BE2C (cell line): ENCODE data around the gene DAD1.

Source experiments
- DNase-seq: peaks from one replicate; pipeline ENCODE4 v3.0.0-alpha.2; 2020
- H3K27me3 ChIP-seq: fragments of 250-450 bp; sonication (Bioruptor Pico); 2 replicates; pipeline ENCODE4 v1.5.1; 2020; ENCODE audit warnings: mild to moderate bottlenecking
- H3K36me3 ChIP-seq: fragments of 250-450 bp; sonication (Bioruptor Pico); 2 replicates; pipeline ENCODE4 v1.5.1; 2020; ENCODE audit warnings: mild to moderate bottlenecking
- H3K4me1 ChIP-seq: fragments of 250-450 bp; sonication (Bioruptor Pico); 2 replicates; pipeline ENCODE4 v1.5.1; 2020
- H3K4me3 ChIP-seq: 2 replicates; pipeline ENCODE4 v1.5.1; 2011; ENCODE audit warnings: low read depth, low read length
- H3K9me3 ChIP-seq: fragments of 250-450 bp; sonication (Bioruptor Pico); 2 replicates; pipeline ENCODE4 v1.5.1; 2020
- CTCF ChIP-seq: IDR thresholded peaks from 2 replicates; pipeline ENCODE4 v1.5.1; 2012; ENCODE audit warnings: mild to moderate bottlenecking, low read depth, low read length

The DAD1 gene

DNA sequence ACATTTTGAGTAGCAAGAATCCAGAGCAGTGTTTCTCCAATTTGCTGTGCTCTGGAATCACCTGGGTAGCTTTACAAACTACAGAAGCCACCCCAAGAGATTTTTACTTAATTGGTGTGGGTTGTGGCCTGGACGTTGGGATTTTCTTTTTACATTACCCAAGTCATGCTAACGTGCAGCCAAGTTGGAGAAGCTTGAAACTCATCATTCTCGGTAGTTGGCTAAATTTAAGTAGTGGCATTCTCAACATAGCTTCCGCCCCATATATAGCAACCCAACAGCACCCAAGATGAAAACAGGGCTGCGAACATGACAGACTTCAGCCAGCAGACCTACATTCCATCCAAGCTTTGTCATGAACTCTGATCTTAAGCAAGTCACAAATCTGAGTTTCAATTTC, 25.0 kb downstream of the DAD1 start:
- no peaks in the 10 kb centered on the region for H3K9me3 ChIP-seq
- no peak for DNase-seq
- peaks cover 6% of the 10 kb centered on the region; the same call in 1 of the 2 replicates for H3K4me1 ChIP-seq
- no peak overlapping the region for H3K4me3 ChIP-seq
- H3K27me3 ChIP-seq: no peaks in the 10 kb centered on the region
- no peak for TF ChIP-seq CTCF
- H3K36me3 ChIP-seq: peaks cover 6% of the 10 kb centered on the region

DNA sequence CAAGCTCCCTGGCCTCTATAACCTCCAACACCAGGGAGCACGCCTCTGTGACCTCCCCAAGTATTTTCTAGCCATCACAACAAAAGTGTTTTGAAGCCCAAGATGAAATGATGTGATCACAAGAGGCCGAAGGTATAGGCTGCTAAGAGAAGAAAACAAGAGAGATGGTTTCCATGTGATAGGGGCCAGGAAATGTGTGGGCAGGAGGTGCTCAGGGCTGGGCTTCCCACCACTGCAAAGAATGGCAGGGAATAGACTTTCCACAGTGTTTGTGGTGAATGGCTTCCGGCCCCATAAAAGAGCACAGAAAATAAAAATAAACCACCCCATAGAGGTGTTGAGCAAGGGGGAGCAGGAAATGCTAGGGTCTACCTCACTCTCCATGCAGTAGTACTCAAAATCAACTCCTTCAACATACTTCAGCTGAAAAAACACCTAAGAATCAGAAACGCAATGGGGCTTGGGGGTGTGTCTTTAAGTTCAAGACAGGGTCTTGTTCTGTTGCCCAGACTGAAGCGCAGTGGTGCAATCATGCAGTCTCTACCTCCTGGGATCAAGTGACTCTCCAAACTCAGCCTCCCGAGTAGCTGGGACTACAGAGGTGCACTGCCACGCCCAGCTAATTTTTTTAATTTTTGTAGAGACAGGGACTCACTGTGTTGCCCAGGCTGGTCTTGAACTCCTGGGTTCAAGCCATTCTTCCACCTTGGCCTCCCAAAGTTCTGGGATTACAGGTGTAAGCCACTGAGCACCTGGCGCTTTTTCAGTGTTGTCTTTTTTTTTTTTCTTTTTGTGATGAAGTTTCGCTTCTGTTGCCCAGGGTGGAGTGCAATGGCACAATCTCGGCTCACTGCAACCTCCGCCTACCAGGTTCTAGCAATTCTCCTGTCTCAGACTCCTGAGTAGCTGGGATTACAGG, 27.1 kb downstream of the DAD1 start:
- Histone ChIP-seq H3K4me1 (peaks cover 6% of the 10 kb centered on the region; the same call in 1 of the 2 replicates), H3K36me3 (peaks cover 6% of the 10 kb centered on the region), H3K4me3 (no peak overlapping the region), H3K9me3 (no peaks in the 10 kb centered on the region), H3K27me3 (no peaks in the 10 kb centered on the region)
- no peak for DNase-seq
- TF ChIP-seq CTCF: no peak

GRCh38 chr14:22561366-22561660, 27.7 kb downstream of the DAD1 start:
- peaks cover 10% of the 10 kb centered on the region for H3K4me1 ChIP-seq
- no peak for TF ChIP-seq CTCF

DNA sequence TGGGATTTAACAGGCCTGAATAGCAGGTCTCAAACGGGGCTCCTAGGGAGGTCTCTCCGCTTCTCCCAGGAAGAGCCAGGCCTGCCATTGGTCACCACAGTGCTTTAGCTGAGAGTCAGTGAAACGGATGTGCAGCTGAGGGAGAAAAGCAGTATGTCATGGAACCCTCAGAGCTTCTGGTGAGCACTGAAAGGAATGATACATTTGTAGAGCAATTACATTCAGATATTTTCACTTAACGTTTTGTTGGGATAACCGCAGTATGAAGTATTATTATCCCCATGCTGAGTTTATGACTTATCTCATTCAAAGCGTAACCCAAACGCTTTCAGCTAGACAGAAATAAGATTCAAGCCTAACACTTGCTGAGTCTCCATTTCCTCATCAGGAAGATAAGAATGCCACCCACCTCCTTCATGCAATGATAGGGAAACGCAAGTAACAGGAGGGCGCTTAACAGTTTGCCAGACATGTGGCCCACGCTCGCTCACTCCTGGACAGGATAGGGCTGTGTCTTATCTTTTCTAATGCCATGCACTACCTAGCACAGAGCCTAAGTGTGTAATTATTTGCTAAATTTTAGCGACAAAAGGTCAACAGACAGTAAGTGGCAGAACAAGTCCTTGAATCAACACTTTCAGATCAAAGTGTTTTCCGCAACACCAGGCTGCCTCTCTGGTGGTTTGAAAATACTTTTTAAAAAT, 28.2 kb downstream of the DAD1 start:
- H3K9me3 ChIP-seq: no peaks in the 10 kb centered on the region
- H3K36me3 ChIP-seq: peaks cover 6% of the 10 kb centered on the region
- peaks cover 10% of the 10 kb centered on the region for H3K4me1 ChIP-seq
- no peaks in the 10 kb centered on the region for H3K27me3 ChIP-seq
- TF ChIP-seq CTCF: no peak
- no peak overlapping the region for H3K4me3 ChIP-seq
- DNase-seq: no peak

More at GRCh38 chr14:22561366-22561660, 27.7 kb downstream of the DAD1 start:
- Histone ChIP-seq H3K9me3 (no peaks in the 10 kb centered on the region), H3K36me3 (peaks cover 6% of the 10 kb centered on the region), H3K27me3 (no peaks in the 10 kb centered on the region), H3K4me3 (no peak overlapping the region)
- DNase-seq: no peak

GRCh38 chr14:22559041-22559440, 30.0 kb downstream of the DAD1 start:
- Histone ChIP-seq H3K36me3 (no peaks in the 10 kb centered on the region; the same call in 1 of the 2 replicates), H3K4me3 (no peak overlapping the region), H3K27me3 (no peaks in the 10 kb centered on the region), H3K9me3 (no peaks in the 10 kb centered on the region), H3K4me1 (peaks cover 10% of the 10 kb centered on the region)
- no peak for TF ChIP-seq CTCF
- no peak for DNase-seq
